Stomach (tissue), 9 donors: ENCODE measurements around the gene GEMIN7. TPM values are rescaled to one million over a fixed set of nuclear protein-coding genes. Genes with fewer than 3 reads are reported as not detected.

Experiments
- DNase-seq, 2 donors: peaks; one replicate each; pipeline versions ENCODE4 v3.0.0 to v3.0.0-alpha.2; 2013 to 2019
- H3K27ac ChIP-seq, 5 donors: fragments of 200-600 bp in 4 of 5; sonication (generic) in 4 of 5; one replicate each; pipeline ENCODE4 v1.5.1; 2013 to 2019; ENCODE audit warnings: mild to moderate bottlenecking in 1 of 5, moderate library complexity in 1 of 5
- H3K27me3 ChIP-seq, 3 donors: fragments of 200-600 bp; sonication (generic); one replicate each; pipeline ENCODE4 v1.5.1; 2017 to 2019; ENCODE audit warnings: mixed run types in 1 of 3
- H3K36me3 ChIP-seq, 4 donors: fragments of 200-600 bp; sonication (generic); 1 replicate in 3 of 4; 2 replicates in 1 of 4; pipeline ENCODE4 v1.5.1; 2016 to 2019
- H3K4me1 ChIP-seq, 4 donors: fragments of 200-600 bp; sonication (generic); one replicate each; pipeline ENCODE4 v1.5.1; 2016 to 2019
- H3K4me3 ChIP-seq, 4 donors: fragments of 200-600 bp; sonication (generic) in 3 of 4; one replicate each; pipeline ENCODE4 v1.5.1; 2016 to 2019; ENCODE audit warnings: mild to moderate bottlenecking in 1 of 4
- H3K9me3 ChIP-seq, 4 donors: fragments of 200-600 bp; sonication (generic); one replicate each; pipeline ENCODE4 v1.5.1; 2016 to 2019
- EP300 ChIP-seq: sonication (generic); formaldehyde crosslinking; IDR thresholded peaks from one replicate; pipeline ENCODE4 v1.6.1; 2017; ENCODE audit warnings: antibody characterized with exemption
- POLR2A ChIP-seq, 4 donors: fragments of 450-650 bp; IDR thresholded peaks; one replicate each; pipeline ENCODE4 v1.6.1; 2016; ENCODE audit warnings: antibody characterized with exemption in 4 of 4, control low read depth in 2 of 4, mild to moderate bottlenecking in 1 of 4, moderate library complexity in 1 of 4
- POLR2AphosphoS5 ChIP-seq, 3 donors: sonication (generic); formaldehyde crosslinking; IDR thresholded peaks; one replicate each; pipeline ENCODE4 v1.6.1; 2016; ENCODE audit warnings: antibody characterized with exemption in 3 of 3
- WGBS, 5 donors: extraction: QIAGEN DNeasy Blood & Tissue Kit in 3 of 5; methylation state at CpG; one replicate each; pipeline versions ENCODE4 v1.1.5 to v1.1.7; 2013 to 2018; 5-methylcytosine and 5-hydroxymethylcytosine counted together
- intact Hi-C: fragments of 100-400 bp; cut with DNase I; formaldehyde crosslinking; loops from one replicate; pipeline ENCODE4 v1.15.1; 2023; ENCODE audit warnings: low total_unique reads
- polyA plus RNA-seq, 3 donors: library from polyadenylated mRNA; stranded (reverse); fragments of 200-250 nt; gene quantifications; one replicate each; pipeline ENCODE4 v1.2.3, GENCODE V29; 2013
- total RNA-seq, 5 donors: library from RNA; depleted of rRNA; stranded (reverse); fragments of >200 nt; gene quantifications; one replicate each; pipeline versions ENCODE4 v1.1.0 to v1.2.3, GENCODE V29; 2014 to 2016
- TF ChIP-seq, protein P1 (sequence below), 7 experiments: fragments of 450-650 bp in 4 of 7; fragments of 200-600 bp in 3 of 7; sonication (generic) in 3 of 7; IDR thresholded peaks; one replicate each; pipeline ENCODE4 v1.5.1; 2016 to 2019; ENCODE audit warnings: antibody characterized with exemption in 7 of 7, control low read depth in 2 of 7, mild to moderate bottlenecking in 1 of 7
- donor health status: healthy with polysubstance abuse.
- donor health status: Bipolar disorder and iron deficiency.
- donor health status: healthy.

Gene GEMIN7
- total and polyA plus RNA-seq, 8 donors, result 1.8 to 107 (median 25.3) TPM

DNA sequence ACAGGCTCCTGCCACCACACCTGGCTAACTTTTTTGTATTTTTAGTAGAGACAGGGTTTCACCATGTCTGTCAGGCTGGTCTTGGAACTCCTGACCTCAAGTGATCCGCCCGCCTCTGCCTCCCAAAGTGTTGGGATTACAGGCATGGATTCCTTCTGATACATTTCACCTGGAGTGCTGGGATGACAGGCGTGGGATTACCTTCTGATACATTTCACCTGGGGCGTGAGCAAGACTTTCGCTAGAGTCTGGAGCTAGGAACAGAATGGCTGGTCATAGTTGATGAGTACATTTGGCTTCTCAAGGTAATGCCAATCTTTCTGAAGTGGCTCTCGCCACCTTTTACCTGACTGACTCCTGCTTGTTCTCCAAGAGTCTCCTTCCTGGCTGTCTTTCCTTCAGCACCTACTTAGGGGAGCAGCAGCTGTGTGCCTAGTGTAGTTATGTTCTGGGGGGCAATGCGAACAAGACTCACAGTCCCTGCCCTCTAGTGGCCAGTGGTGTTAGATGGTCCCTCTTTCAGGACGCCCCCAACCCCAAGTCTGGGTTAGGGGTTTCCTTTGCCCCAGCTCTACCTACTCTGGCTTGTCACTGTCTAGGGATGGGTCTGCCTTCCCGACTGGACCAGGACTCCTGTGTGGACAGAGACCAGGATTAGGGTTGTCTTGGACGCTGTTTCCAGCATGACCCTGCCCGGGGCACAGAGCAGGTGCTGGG is 33.2 kb downstream of the GEMIN7 start:
- no peak for DNase-seq
- Histone ChIP-seq H3K4me1 (peaks cover 40 to 87% (median 71%) of the 10 kb centered on the region in 4 donors), H3K9me3 (no peaks in the 10 kb centered on the region), H3K27me3 (no peaks in the 10 kb centered on the region), H3K27ac (peak overlapping the region; percentile 66 to 80 (median 75)), H3K36me3 (no peaks in the 10 kb centered on the region), H3K4me3 (no peak overlapping the region)
- TF ChIP-seq, protein P1, sequence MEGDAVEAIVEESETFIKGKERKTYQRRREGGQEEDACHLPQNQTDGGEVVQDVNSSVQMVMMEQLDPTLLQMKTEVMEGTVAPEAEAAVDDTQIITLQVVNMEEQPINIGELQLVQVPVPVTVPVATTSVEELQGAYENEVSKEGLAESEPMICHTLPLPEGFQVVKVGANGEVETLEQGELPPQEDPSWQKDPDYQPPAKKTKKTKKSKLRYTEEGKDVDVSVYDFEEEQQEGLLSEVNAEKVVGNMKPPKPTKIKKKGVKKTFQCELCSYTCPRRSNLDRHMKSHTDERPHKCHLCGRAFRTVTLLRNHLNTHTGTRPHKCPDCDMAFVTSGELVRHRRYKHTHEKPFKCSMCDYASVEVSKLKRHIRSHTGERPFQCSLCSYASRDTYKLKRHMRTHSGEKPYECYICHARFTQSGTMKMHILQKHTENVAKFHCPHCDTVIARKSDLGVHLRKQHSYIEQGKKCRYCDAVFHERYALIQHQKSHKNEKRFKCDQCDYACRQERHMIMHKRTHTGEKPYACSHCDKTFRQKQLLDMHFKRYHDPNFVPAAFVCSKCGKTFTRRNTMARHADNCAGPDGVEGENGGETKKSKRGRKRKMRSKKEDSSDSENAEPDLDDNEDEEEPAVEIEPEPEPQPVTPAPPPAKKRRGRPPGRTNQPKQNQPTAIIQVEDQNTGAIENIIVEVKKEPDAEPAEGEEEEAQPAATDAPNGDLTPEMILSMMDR (IDR thresholded peaks at IDR 0.05), result no peak
- no peak for TF ChIP-seq POLR2A (IDR thresholded peaks at IDR 0.05)
- TF ChIP-seq EP300, result no peak
- TF ChIP-seq POLR2AphosphoS5 (IDR thresholded peaks at IDR 0.05), result no peak
- intact Hi-C loops, result no loop called here
- WGBS, 5 donors, result 75 to 88% (median 84%) methylated on average over 11 of the region's 11 CpGs

DNA sequence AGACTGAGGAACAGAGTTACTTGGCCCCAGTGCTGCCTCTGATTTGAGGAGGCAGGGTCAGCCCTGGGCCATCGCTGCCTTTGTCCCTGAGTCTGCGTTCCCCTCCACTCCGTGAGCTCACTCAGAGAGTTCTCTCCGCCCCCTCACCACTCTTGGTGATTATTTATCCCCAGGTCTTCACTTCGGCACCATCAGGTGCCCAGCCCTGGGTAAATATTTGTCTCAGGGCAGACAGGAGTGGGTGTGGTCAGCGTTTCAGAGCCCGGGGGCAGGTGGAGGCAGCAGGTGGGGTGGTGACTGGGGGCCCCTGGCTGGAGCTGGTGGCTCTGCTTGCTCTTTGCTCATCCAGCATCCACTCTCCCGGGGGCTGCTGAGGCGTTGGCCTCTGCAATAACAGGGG is 34.6 kb downstream of the GEMIN7 start:
- Histone ChIP-seq H3K27ac (peak overlapping the region; percentile 66 to 80 (median 75)), H3K4me1 (peaks cover 54 to 96% (median 82%) of the 10 kb centered on the region in 4 donors), H3K27me3 (no peaks in the 10 kb centered on the region), H3K36me3 (no peaks in the 10 kb centered on the region), H3K4me3 (peak overlapping the region in 1 of 4 donors; percentile 10), H3K9me3 (no peaks in the 10 kb centered on the region)
- WGBS, 5 donors, result 30 to 52% (median 39%) methylated on average over 9 of the region's 9 CpGs
- intact Hi-C loops, result no loop called here
- peak; percentile 76 to 86 for DNase-seq
- TF ChIP-seq POLR2AphosphoS5 (IDR thresholded peaks at IDR 0.05) (peak in 2 of 3 donors; percentile 55), EP300 (no peak), POLR2A (IDR thresholded peaks at IDR 0.05) (no peak)
- TF ChIP-seq, protein P1 (IDR thresholded peaks at IDR 0.05), result peak in 1 of 7 experiments; percentile 4

DNA sequence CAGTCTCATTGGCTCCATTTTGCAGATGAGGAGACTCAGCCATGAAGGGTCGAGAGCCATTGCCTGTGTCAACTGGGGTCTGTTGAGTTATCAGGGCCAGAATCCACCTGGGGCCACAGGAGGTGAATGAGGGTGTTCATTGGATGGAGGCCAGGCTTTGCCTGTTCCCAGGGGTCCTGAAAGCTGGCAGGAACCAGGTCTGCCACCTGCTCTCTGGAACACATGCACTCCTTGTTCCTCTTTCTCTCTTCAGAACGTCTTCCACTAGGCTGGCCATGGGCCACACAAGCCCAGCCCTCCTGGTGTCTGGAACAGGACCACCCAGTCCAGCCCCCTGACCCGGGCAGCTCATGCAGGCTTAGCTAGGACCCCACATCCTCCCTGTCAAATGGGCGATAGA is 35.1 kb downstream of the GEMIN7 start:
- Histone ChIP-seq H3K27me3 (no peaks in the 10 kb centered on the region), H3K27ac (peak overlapping the region; percentile 34 to 80 (median 75)), H3K4me3 (peak overlapping the region in 1 of 4 donors; percentile 10), H3K36me3 (no peaks in the 10 kb centered on the region), H3K4me1 (peaks cover 58 to 98% (median 86%) of the 10 kb centered on the region in 4 donors), H3K9me3 (no peaks in the 10 kb centered on the region)
- 57 to 70% (median 62%) methylated on average over 4 of the region's 4 CpGs for WGBS, 5 donors
- DNase-seq, result no peak
- intact Hi-C loops, result no loop called here
- TF ChIP-seq POLR2AphosphoS5 (IDR thresholded peaks at IDR 0.05), result no peak
- no peak for TF ChIP-seq POLR2A (IDR thresholded peaks at IDR 0.05)
- TF ChIP-seq, protein P1 (IDR thresholded peaks at IDR 0.05), result no peak
- TF ChIP-seq EP300, result no peak

DNA sequence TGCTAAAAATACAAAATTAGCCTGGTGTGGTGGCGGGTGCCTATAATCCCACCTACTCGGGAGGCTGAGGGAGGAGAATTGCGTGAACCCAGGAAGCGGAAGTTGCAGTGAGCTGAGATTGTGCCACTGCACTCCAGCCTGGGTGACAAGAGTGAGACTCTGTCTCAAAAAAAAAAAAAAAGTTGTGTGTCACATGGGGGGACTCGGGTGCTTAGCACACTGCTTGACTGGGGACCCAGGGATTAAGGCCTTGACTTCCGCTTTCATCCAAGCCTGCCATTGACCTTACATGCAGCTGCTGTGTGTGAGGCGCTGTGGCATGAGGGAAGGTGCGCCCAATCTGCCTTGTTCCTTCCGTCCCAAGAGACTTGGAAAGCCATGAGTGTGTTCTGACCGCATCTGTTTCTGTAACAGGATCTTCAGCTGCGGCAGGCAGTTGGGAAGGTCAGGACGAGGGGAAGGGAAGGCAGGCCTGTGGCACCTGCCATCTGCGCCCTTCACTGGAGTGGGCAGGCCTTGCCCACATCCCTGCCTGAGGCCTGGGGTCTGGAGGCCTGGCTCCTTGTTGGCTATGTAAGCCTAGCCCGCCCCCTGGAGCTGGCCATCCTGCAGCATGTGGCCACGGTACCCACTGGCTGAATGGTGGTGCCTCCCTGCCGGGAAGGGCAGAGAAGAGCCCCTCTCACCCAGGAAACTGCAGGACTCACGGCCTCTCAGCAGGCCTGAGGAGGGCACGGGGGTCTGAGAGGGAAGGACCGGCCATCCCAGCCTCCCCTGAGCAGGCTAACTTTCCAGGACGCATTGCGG is 37.0 kb downstream of the GEMIN7 start:
- intact Hi-C loops, result no loop called here
- H3K9me3 ChIP-seq, result no peaks in the 10 kb centered on the region
- TF ChIP-seq POLR2A (IDR thresholded peaks at IDR 0.05), result no peak
- no peak for TF ChIP-seq EP300
- TF ChIP-seq POLR2AphosphoS5 (IDR thresholded peaks at IDR 0.05), result no peak
- TF ChIP-seq, protein P1 (IDR thresholded peaks at IDR 0.05), result no peak

More for the DNA sequence above, 37.0 kb downstream of the GEMIN7 start:
- no peaks in the 10 kb centered on the region for H3K36me3 ChIP-seq
- H3K4me3 ChIP-seq, result no peak overlapping the region
- peaks cover 75 to 100% (median 95%) of the 10 kb centered on the region in 4 donors for H3K4me1 ChIP-seq
- DNase-seq, result no peak
- no peaks in the 10 kb centered on the region for H3K27me3 ChIP-seq
- H3K27ac ChIP-seq, result peak overlapping the region in 3 of 5 donors; percentile 75 to 80 (median 77)
- WGBS, 5 donors, result 86 to 89% (median 89%) methylated on average over 20 to 21 of the region's 21 CpGs
